GM12878 (cell line): ENCODE results near the gene TEX22. TPM values are rescaled to one million over a fixed set of nuclear protein-coding genes. Genes with fewer than 3 reads are reported as not detected.
A peak's percentile ranks its signal among the peaks of the same experiment; 100 is the strongest.

ENCODE experiments used
- ATAC-seq: fragments of 200-7000 bp; cut with Tn5 transposase; 3 replicates; pipeline ENCODE4 v1.9.1; 2020; ENCODE audit warnings: mild to moderate bottlenecking, moderate library complexity
- BruUV-seq: library from RNA; stranded (reverse); fragments of 400-500 nt; replicated peaks from 2 replicates; lab custom pipeline; 2021; lab: Mats Ljungman, UMichigan
- CTCF ChIA-PET: fragments of 300-600 bp; sonication (Branson Sonifier 250); formaldehyde crosslinking; extraction: SDS; loops from one replicate; lab custom pipeline; 2021; ENCODE audit warnings: inconsistent platforms; lab: Yijun Ruan, JAX
- POLR2A ChIA-PET: fragments of 350-600 bp; formaldehyde crosslinking; extraction: SDS; loops from one replicate; lab custom pipeline; 2021; ENCODE audit warnings: inconsistent platforms; lab: Charles Lee
- RAD21 ChIA-PET: fragments of 300-600 bp; sonication (Branson Sonifier 250); formaldehyde crosslinking; loops from one replicate; lab custom pipeline; 2023; ENCODE audit warnings: antibody characterized with exemption; ENCODE audit not compliant: unreplicated experiment; lab: Charles Lee
- SMC1A ChIA-PET: fragments of 300-600 bp; sonication (Branson Sonifier 250); formaldehyde crosslinking; loops from one replicate; lab custom pipeline; 2023; ENCODE audit not compliant: unreplicated experiment, uncharacterized antibody; lab: Charles Lee
- DNase-seq: peaks from one replicate; pipeline ENCODE4 v3.0.0-alpha.2; 2011; ENCODE audit warnings: low read depth, low spot score
- FAIRE-seq: peaks from 3 replicates; lab custom pipeline; 2011; peaks lifted over from hg19 to GRCh38; lab: Jason Lieb, UNC
- H2AFZ ChIP-seq: 2 replicates; pipeline ENCODE4 v1.6.0; 2011; ENCODE audit warnings: low read depth, low read length, control low read depth; ENCODE audit not compliant: control insufficient read depth
- H3K27ac ChIP-seq: 2 replicates; pipeline ENCODE4 v1.5.1; 2011; ENCODE audit warnings: control low read depth; ENCODE audit not compliant: control insufficient read depth, insufficient read depth
- H3K27me3 ChIP-seq, 2 experiments: replicated peaks in 1 of 2; 2 replicates each; pipeline versions ENCODE4 v1.6.0 to v1.6.1; 2011; ENCODE audit warnings: low read length in 1 of 2; ENCODE audit not compliant: control insufficient read depth in 2 of 2, insufficient read depth in 2 of 2
- H3K36me3 ChIP-seq, 2 experiments: 2 replicates each; pipeline ENCODE4 v1.5.1; 2011; ENCODE audit warnings: low read length in 1 of 2; ENCODE audit not compliant: control insufficient read depth in 2 of 2, insufficient read depth in 2 of 2
- H3K4me1 ChIP-seq: 2 replicates; pipeline ENCODE4 v1.6.1; 2011; ENCODE audit warnings: mild to moderate bottlenecking, low read length, moderate library complexity, mixed read lengths; ENCODE audit not compliant: control insufficient read depth, insufficient read depth
- H3K4me2 ChIP-seq: 2 replicates; pipeline ENCODE4 v1.6.0; 2011; ENCODE audit warnings: control low read depth; ENCODE audit not compliant: control insufficient read depth, insufficient read depth
- H3K4me3 ChIP-seq: fragments of 200-600 bp; sonication (generic); 2 replicates; pipeline ENCODE4 v1.5.1; 2016
- H3K79me2 ChIP-seq: 2 replicates; pipeline ENCODE4 v1.6.0; 2011; ENCODE audit warnings: low read length; ENCODE audit not compliant: control insufficient read depth, insufficient read depth
- H3K9ac ChIP-seq: 2 replicates; pipeline ENCODE4 v1.8.0; 2011; ENCODE audit warnings: low read length, control low read depth, mixed read lengths; ENCODE audit not compliant: control insufficient read depth, insufficient read depth
- H3K9me3 ChIP-seq: replicated peaks from 3 replicates; pipeline ENCODE4 v1.5.1; 2011; ENCODE audit warnings: mild to moderate bottlenecking, low read length; ENCODE audit not compliant: control insufficient read depth, insufficient read depth
- H4K20me1 ChIP-seq: 2 replicates; pipeline ENCODE4 v1.6.0; 2011; ENCODE audit not compliant: control insufficient read depth, insufficient read depth
- FOXM1 ChIP-seq: IDR thresholded peaks from 2 replicates; pipeline ENCODE4 v1.6.1; 2012; ENCODE audit warnings: low read depth, mild to moderate bottlenecking, inconsistent platforms, low read length, moderate library complexity
- HDGF ChIP-seq: fragments of 450-650 bp; IDR thresholded peaks from 2 replicates; pipeline ENCODE4 v1.6.1; 2016; ENCODE audit warnings: antibody characterized with exemption
- LARP7 ChIP-seq: fragments of 450-650 bp; IDR thresholded peaks from 2 replicates; pipeline ENCODE4 v1.6.1; 2017; ENCODE audit warnings: mild to moderate bottlenecking
- MEF2B ChIP-seq: fragments of 450-650 bp; IDR thresholded peaks from 2 replicates; pipeline ENCODE4 v1.6.1; 2018; ENCODE audit warnings: mild to moderate bottlenecking, moderate library complexity; ENCODE audit not compliant: partially characterized antibody, poor library complexity, severe bottlenecking
- MYC ChIP-seq: IDR thresholded peaks from 2 replicates; pipeline ENCODE4 v1.6.1; 2011; ENCODE audit warnings: mild to moderate bottlenecking, low read length, moderate library complexity, inconsistent platforms; ENCODE audit not compliant: insufficient read depth, insufficient replicate concordance, insufficient read length, severe bottlenecking
- NR2F1 ChIP-seq: fragments of 450-650 bp; conservative IDR thresholded peaks from 2 replicates; pipeline ENCODE4 v1.6.1; 2017; ENCODE audit warnings: mild to moderate bottlenecking
- PAX5 ChIP-seq: IDR thresholded peaks from 2 replicates; pipeline ENCODE4 v1.6.1; 2011; ENCODE audit warnings: low read depth, low read length, borderline replicate concordance
- POLR2A ChIP-seq: IDR thresholded peaks from 2 replicates; pipeline ENCODE4 v1.6.1; 2011; ENCODE audit warnings: low read depth, mild to moderate bottlenecking, low read length
- POLR2AphosphoS2 ChIP-seq: IDR thresholded peaks from 2 replicates; pipeline ENCODE4 v1.6.1; 2011; ENCODE audit warnings: low read depth, mild to moderate bottlenecking, low read length, improper control_type of control experiment, moderate library complexity
- POLR2AphosphoS5 ChIP-seq: IDR thresholded peaks from 2 replicates; pipeline ENCODE4 v1.6.1; 2011; ENCODE audit warnings: mild to moderate bottlenecking, low read length, inconsistent platforms
- SMARCA5 ChIP-seq: fragments of 450-650 bp; IDR thresholded peaks from 2 replicates; pipeline ENCODE4 v1.6.1; 2017; ENCODE audit warnings: mild to moderate bottlenecking
- SUZ12 ChIP-seq: fragments of 200-600 bp; sonication (generic); IDR thresholded peaks from one replicate; pipeline ENCODE4 v1.6.1; 2018; ENCODE audit warnings: antibody characterized with exemption, mild to moderate bottlenecking; ENCODE audit not compliant: unreplicated experiment
- ZBTB40 ChIP-seq: fragments of 450-650 bp; IDR thresholded peaks from 2 replicates; pipeline ENCODE4 v1.6.1; 2016; ENCODE audit warnings: mild to moderate bottlenecking, moderate library complexity, borderline replicate concordance
- WGBS: methylation state at CpG from one replicate; pipeline ENCODE4 v1.1.6; 2016; ENCODE audit warnings: low lambda C conversion rate; ENCODE audit not compliant: insufficient replicate concordance, insufficient coverage; ENCODE audit errors: missing lambda C conversion rate; 5-methylcytosine and 5-hydroxymethylcytosine counted together
- in situ Hi-C: fragments of 300-500 bp; cut with MboI; formaldehyde crosslinking; loops from 9 replicates; pipeline ENCODE4 v1.14.3; 2018; ENCODE audit warnings: mixed read lengths
- intact Hi-C: fragments of 100-400 bp; cut with micrococcal nuclease; formaldehyde crosslinking; loops from one replicate; pipeline ENCODE4 v1.14.2; 2022; ENCODE audit not compliant: unreplicated experiment
- polyA plus RNA-seq, 11 experiments: library from polyadenylated mRNA; depleted of rRNA in 4 of 11; unstranded in 6 of 11; stranded (reverse) in 5 of 11; fragments of >200 nt; fragmentation: Nextera tagmentation in 4 of 11; fragmentation: Illumina TruSeq in 1 of 11; extraction: Ambion mirVana in 4 of 11; extraction: Trizol in 1 of 11; gene quantifications; 1 replicate in 1 of 11; 2 replicates in 10 of 11; pipeline versions ENCODE4 v1.2.1 to v1.2.3, GENCODE V29; 2011 to 2016; ENCODE audit warnings: inconsistent platforms in 2 of 11, missing spikeins in 2 of 11, low read depth in 1 of 11
- total RNA-seq, 4 experiments: library from RNA; depleted of rRNA in 3 of 4; stranded (reverse); fragments of >200 nt in 3 of 4; fragmentation: Illumina TruSeq in 1 of 4; extraction: Trizol in 1 of 4; gene quantifications; 2 replicates each; pipeline versions ENCODE4 v1.2.1 to v1.2.3, GENCODE V29; 2013 to 2021
- TF ChIP-seq, protein P1 (sequence below): fragments of 450-650 bp; IDR thresholded peaks from 2 replicates; pipeline ENCODE4 v1.6.1; 2017; ENCODE audit warnings: mild to moderate bottlenecking

TEX22 gene
- total and polyA plus RNA-seq, 10 of the 15 experiments (the other 5 are each of a cell fraction or from before 2014, with no cell fraction given), result 0.02 to 4.0 (median 0.63) TPM; not detected in 1

DNA sequence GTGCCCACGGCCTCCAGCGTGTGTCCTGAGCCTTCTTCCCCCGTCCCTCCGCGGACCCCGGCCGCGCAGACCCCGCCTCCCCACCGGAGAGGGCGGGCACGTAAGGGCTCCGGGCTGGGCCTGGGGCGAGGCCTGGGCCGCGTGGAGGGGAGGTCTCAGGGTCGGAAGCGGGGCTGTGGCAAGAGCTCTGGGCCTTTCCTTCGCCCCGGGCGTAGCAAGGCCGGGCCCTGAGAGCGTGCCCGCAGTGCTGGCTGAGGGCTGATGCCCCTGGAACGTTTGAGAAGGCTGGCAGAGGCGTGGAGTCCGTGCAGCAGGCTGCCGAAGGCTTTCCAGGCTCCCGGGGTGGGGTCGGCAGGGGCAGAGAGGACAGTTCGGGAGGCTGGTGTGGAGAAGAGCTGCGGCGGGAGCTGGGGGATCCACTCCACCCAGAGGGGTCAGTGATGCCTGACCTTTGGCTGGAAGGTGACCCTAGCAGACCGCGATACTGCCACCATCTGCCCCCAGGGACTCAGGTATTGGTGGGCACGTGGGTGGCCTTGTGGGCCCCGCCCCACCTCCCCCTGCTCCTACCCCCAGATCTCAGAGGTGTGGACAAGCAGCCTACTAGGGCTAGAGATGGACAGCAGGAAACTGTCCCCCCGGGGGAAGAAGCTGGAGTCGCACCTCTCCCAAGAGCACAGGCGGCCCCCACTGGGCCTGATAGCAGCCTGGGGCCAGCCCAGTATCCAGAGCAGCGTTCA lies 558 bp downstream of the TEX22 start:
- FAIRE-seq, result no peak
- H3K79me2 ChIP-seq, result peaks cover 15% of the 10 kb centered on the region

GRCh38 chr14:105399466-105399775 lies 1.1 kb downstream of the TEX22 start:
- Histone ChIP-seq H3K4me2 (peak overlapping the region; percentile 90), H3K4me3 (peak overlapping the region; percentile 88), H2AFZ (no peak overlapping the region), H3K36me3 (peaks cover 1 to 12% of the 10 kb centered on the region in 2 experiments; a peak in 3 of 4 replicates), H3K79me2 (peaks cover 15% of the 10 kb centered on the region), H3K4me1 (peaks cover 21% of the 10 kb centered on the region), H3K9ac (peak overlapping the region; percentile 94), H3K27me3 (no peaks in the 10 kb centered on the region), H4K20me1 (no peaks in the 10 kb centered on the region), H3K9me3 (no peaks in the 10 kb centered on the region; the same call in 2 of the 3 replicates), H3K27ac (peak overlapping the region; percentile 84; the same call in 1 of the 2 replicates)
- POLR2A ChIA-PET, result interaction anchor here (0.6 to 1.0 kb wide), 2 partner anchors 82 to 91 kb away, joined by 3 to 4 read pairs; no protein-coding TSS in a partner anchor
- intact Hi-C loops (no loop called here), in situ Hi-C loops (no loop called here)
- WGBS, result 91% methylated on average over 8 of the region's 8 CpGs
- TSS peak; percentile 89 for BruUV-seq
- SMC1A ChIA-PET, result interaction anchor here (0.9 to 1.1 kb wide), 2 partner anchors 24 to 29 kb away, joined by 3 to 5 read pairs; no protein-coding TSS in a partner anchor
- DNase-seq (no peak), ATAC-seq (no peak), FAIRE-seq (no peak)
- RAD21 ChIA-PET, result interaction anchor here (1.4 kb wide), 1 partner anchor 82 kb away, joined by 5 read pairs; no protein-coding TSS in a partner anchor
- CTCF ChIA-PET, result no interaction called here
- no peak for TF ChIP-seq ZBTB40
- TF ChIP-seq, protein P1, sequence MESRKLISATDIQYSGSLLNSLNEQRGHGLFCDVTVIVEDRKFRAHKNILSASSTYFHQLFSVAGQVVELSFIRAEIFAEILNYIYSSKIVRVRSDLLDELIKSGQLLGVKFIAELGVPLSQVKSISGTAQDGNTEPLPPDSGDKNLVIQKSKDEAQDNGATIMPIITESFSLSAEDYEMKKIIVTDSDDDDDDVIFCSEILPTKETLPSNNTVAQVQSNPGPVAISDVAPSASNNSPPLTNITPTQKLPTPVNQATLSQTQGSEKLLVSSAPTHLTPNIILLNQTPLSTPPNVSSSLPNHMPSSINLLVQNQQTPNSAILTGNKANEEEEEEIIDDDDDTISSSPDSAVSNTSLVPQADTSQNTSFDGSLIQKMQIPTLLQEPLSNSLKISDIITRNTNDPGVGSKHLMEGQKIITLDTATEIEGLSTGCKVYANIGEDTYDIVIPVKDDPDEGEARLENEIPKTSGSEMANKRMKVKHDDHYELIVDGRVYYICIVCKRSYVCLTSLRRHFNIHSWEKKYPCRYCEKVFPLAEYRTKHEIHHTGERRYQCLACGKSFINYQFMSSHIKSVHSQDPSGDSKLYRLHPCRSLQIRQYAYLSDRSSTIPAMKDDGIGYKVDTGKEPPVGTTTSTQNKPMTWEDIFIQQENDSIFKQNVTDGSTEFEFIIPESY, result no peak
- no peak for TF ChIP-seq FOXM1
- no peak for TF ChIP-seq SMARCA5

More for the DNA sequence above, 558 bp downstream of the TEX22 start:
- intact Hi-C loops (no loop called here), in situ Hi-C loops (no loop called here)
- no peaks in the 10 kb centered on the region; the same call in 2 of the 3 replicates for H3K9me3 ChIP-seq
- peak; percentile 76 for ATAC-seq
- CTCF ChIA-PET, result interaction anchor here (0.6 kb wide), 1 partner anchor 87 kb away, joined by 3 read pairs; no protein-coding TSS in a partner anchor
- BruUV-seq, result no TSS peak
- H3K4me1 ChIP-seq, result peaks cover 16% of the 10 kb centered on the region
- WGBS, result 6% methylated on average over 36 of the region's 41 CpGs
- TF ChIP-seq HDGF, result no peak
- TF ChIP-seq PAX5, result no peak
- 0 out of 2 replicates have a peak, but pooled peaks have one; percentile 2 for TF ChIP-seq POLR2AphosphoS2
- TF ChIP-seq MYC, result peak; percentile 0
- TF ChIP-seq LARP7, result 0 out of 2 replicates have a peak, but pooled peaks have one; percentile 10
- TF ChIP-seq SUZ12, result no peak
- peak; percentile 93 for TF ChIP-seq NR2F1
- peak; percentile 39 for TF ChIP-seq POLR2A
- TF ChIP-seq POLR2AphosphoS5, result peak; percentile 1; the same call in 1 of the 2 replicates
- TF ChIP-seq MEF2B, result peak; percentile 49
- H3K27ac ChIP-seq, result peak overlapping the region; percentile 84
- RAD21 ChIA-PET, result interaction anchor here (1.4 kb wide), 1 partner anchor 82 kb away, joined by 5 read pairs; no protein-coding TSS in a partner anchor
- H3K4me3 ChIP-seq, result peak overlapping the region; percentile 88
- no peaks in the 10 kb centered on the region for H3K27me3 ChIP-seq
- no peak for DNase-seq
- SMC1A ChIA-PET, result interaction anchor here (0.9 to 1.1 kb wide), 2 partner anchors 23 to 28 kb away, joined by 3 to 5 read pairs; no protein-coding TSS in a partner anchor
- peaks cover 1 to 12% of the 10 kb centered on the region in 2 experiments; a peak in 3 of 4 replicates for H3K36me3 ChIP-seq
- H2AFZ ChIP-seq, result peak overlapping the region; percentile 92
- H3K4me2 ChIP-seq, result peak overlapping the region; percentile 90
- H3K9ac ChIP-seq, result peak overlapping the region; percentile 94
- no peaks in the 10 kb centered on the region for H4K20me1 ChIP-seq
- POLR2A ChIA-PET, result interaction anchor here (0.6 to 1.0 kb wide), 2 partner anchors 83 to 91 kb away, joined by 3 to 4 read pairs; no protein-coding TSS in a partner anchor
